Activated T-cell treated with anti-CD3 and anti-CD28 coated beads for 4 hours (primary cell): ENCODE data around the gene KRT36.

Experiments
- DNase-seq: peaks from one replicate; pipeline ENCODE4 v3.0.0-alpha.2; 2020

Gene KRT36

DNA sequence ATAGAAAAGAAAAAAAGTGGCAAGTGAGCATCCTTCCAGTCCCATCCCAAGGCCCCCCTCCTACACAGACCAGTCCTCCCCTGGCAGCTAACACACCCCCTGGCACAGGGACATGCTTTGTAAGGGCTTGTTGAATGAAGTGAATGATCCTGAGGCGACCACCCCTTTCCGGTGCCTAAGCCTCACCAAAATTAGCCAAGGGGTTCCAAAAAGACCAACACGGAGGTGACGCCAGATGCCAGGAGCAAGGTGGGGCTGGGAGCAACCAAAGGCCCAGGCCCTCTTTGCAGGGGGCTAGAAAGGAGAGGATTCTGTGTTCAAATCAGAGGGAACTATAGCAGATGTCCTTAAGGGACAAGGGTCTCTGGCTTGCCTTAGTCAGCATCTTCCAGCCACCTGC, 14.3 kb downstream of the KRT36 start:
- DNase-seq = no peak

DNA sequence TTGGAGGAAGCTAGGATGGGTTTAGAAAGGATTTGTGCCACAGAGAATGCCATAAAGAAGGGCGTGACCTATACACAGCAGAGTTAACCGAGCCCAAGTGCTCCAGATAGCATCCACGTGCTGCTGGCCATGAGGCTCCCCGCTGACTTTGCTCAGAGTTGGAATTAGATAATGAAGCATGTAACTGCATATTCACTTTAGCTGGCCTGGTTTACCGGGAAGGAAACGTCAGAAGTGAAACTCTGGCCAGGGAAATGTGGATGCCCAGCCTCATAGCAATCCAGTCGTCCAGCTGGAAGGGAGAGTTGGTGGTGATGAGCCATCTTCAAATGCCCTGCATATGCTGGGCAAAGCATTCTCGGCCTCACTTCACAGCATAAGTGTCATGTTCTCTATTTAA, 14.8 kb downstream of the KRT36 start:
- no peak for DNase-seq

DNA sequence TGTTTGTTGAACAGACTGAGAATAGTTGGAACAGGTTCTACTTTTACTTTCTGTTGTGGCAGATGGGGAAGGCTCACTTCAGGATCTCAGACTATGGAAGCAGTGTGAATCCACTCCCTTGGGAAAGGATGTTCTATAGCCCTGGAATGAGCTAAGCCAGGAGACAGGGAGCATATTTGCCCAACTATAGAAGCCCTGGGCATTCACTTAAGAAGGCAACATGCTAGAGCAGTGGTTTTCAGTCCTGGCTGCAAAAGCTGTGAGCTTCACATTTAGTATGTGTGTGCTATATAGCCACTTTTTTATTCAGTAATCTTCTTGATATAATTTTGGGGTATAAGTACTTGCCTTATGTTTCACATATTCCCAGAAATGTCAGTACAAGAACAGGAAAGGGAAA, 21.4 kb downstream of the KRT36 start:
- DNase-seq = no peak

DNA sequence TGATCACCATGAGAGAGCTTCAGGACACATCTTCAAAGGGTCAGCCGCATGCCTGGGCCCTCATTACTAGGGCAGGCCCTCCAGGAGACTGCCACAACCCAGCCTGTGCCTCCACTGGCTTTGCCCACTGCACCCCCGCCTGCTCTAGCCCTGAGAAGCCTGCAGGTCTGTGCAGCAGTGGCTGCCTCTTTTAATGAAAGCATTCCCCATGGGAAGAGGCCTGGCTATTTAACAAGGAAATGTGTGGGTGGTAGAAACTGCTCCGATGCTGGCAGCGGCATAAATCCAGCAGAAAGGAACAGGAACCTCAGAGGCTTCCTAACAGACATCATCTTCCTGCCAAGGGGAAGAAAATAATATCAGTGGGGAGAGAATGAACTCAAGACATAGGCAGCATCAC, 22.1 kb downstream of the KRT36 start:
- no peak for DNase-seq

DNA sequence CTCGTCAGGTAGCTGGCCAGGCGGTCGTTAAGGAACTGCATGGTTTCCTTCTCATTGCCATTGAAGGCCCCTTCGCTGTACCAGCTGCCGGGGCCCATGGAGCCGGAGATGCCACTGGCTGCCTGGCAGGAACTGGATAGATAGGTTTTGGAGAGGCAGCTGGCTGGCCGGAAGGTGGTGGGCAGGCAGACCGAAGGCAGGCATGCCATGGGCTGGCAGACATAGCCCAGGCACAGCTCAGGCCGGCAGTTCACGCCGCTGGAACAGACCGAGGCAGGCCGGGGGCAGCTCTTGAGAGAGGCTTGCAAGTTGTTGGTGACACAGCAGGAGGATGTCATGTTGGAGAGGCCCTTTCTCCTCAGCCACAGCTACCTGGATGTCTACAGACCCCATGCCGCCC, 22.7 kb downstream of the KRT36 start, which contains the start of gene KRT32:
Gene KRT32 (minus strand): TSS at position 399 of the 400 bp plus-strand sequence. CDS start 61 bp downstream, at position 338.
- DNase-seq = no peak

DNA sequence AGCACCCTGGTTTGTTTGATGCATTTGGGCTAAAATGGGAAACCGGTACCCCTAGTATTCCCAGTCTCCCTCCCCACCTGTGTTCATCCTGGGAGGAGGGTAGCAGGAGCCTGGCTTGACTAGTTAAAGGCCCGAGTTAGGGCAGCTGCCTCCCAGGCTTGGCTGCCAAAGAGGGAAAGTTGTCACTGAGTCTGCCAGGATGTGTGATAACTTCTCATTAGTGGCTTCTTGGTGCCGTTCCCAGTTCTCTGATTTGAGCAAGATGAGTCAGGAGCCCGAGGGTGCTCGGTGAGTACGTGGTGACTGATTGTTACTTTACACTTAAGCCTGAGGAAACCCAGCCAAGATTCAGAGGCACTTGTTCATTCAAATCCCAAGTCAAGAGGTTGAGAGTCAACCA, 25.0 kb downstream of the KRT36 start:
- no peak for DNase-seq

DNA sequence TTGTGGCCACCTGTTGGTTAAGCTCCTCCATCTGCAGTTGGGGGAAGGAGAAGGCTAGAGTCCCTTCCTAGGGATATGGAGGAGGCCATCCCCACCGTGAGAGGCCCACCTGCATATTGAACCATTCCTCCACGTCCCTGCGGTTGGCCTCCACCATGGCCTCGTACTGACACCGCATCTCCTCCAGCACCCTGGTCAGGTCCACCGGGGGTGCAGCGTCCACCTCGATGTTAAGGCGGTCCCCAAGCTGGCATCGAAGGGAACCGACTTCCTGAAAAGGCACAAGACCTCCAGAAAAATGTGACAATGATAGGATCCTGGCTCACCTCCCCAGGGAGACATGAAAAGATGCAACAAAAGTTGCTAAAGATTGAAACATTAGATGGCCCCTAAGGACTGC, 25.5 kb downstream of the KRT36 start:
- no peak for DNase-seq

DNA sequence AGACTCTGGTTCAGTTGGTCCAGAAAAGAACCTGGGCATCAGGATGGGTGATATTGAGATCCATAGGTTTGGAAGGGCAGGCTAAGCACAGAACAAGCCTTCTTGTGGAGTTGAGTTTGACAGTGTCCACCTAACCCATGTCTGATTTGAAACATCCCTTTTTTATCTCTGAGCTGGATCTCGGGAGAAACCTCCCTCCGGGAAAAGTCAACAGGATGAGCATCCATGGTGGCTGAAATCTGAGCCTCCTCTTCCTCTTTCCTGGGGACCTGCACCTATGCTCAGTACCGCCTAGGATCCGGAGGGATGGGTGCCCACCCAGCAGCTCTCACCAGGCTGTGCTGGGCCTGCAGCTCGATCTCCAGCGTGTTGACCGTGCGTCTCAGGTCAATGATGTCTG, 26.0 kb downstream of the KRT36 start:
- no peak for DNase-seq

DNA sequence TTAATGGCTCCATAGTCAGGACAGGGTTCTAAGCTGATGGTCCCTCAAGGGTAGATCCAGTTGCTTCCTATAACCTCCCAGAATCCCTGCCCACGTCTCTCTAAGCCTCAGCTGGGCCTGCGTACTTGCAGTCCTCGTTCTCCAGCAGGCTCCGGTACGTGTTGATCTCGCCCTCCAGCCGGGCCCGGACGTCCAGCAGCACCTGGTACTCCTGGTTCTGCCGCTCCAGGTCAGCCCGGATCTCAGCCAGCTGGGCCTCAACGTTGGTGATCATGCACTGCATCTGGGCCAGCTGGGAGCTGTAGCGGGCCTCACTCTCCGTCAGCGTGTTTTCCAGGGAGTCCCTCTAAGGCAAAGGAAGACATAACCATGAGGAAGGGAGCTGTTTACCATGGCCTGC, 27.0 kb downstream of the KRT36 start:
- DNase-seq = no peak

DNA sequence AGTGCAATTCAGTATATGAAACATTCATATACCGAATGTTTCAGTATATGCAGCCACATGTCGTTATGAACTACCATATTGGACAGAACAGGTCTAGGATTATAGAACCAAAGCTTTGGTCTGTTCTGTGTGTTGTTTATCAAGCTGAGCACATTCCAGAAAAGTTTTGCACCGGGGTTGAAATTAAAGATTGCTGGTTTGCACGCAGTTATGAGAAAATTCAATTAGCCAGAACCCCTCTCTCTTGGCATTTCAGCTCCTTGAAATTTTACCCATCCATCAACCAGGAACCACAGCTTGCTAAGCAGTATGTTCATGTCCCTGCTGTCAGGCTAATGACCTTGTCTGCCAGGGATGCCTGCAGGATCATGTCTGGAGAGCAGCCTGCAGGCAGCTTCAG, 32.0 kb downstream of the KRT36 start:
- no peak for DNase-seq

DNA sequence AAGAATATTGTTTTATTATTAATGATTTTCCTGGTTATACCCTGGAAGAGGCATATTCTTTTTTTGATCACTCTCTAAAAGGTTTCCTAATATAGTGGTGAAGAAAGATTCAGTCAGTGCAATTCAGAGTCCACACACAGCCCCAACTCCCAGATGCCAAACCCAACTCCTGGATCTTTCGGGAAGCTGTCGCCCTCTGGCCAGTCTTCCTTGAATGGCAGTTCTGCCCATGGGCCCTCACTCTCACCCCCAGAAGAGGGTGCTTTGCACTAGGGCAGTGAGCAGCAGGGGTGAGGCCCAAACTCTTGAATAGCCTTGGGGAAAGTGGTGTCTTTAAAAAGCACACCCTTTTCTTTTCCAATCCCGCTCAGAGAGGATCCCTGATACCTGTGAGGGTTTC, 33.5 kb downstream of the KRT36 start:
- no peak for DNase-seq

DNA sequence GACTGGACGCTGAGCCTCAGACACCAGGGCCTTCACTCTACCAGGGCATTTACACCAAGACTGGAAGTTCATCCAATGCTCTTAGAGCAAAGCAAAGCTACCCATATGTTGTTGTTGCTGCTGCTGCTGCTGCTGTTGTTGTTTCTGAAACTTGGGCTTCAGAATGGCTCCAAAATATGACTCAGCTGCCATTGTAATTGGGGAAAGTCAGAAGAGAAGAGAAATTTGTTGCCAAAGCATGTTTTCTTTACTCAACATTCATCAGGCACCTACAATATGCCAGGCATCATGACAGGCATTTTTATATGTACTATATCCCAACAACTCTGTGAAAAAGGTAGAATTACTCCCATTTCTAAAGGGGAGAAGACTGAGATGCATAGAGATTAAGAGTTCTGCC, 34.5 kb downstream of the KRT36 start:
- DNase-seq = no peak

DNA sequence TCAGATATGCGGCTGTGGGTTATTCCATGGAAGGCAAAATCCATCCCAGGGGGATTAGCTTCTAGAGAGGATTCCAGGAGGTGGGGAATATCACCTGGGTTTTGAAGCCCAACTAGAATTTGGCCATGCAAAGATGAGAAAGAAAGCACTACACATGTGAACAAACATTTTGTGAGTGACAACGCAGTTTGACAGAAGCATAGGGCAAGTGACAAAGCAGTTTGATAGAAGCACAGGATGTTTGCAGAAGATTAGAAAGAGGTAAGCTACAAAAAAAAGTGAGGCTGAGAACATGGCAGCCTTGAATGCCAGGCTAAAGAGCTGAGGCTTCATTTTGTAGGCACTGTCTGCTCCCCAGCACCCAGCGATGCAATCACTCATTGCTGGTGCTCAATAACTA, 36.6 kb downstream of the KRT36 start:
- DNase-seq = no peak

DNA sequence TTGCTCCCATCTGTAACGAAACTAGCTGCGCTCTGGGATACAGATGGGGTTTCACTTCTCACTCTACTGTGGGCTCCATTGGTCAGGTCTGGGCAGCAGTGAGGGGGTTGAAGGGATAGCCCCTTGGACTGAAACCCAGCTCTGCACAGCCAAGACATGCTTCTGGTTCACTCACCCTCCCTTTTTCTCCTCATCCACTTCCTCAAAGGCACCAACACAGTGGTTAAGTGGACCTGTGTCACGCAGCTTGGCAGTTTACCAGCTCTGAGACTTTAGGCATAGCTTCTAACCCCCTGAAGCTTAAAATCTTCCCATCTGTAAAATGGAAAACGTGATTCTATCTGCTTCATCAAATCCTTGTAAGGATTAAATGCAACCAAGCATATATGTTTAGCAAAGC, 37.4 kb downstream of the KRT36 start:
- no peak for DNase-seq

DNA sequence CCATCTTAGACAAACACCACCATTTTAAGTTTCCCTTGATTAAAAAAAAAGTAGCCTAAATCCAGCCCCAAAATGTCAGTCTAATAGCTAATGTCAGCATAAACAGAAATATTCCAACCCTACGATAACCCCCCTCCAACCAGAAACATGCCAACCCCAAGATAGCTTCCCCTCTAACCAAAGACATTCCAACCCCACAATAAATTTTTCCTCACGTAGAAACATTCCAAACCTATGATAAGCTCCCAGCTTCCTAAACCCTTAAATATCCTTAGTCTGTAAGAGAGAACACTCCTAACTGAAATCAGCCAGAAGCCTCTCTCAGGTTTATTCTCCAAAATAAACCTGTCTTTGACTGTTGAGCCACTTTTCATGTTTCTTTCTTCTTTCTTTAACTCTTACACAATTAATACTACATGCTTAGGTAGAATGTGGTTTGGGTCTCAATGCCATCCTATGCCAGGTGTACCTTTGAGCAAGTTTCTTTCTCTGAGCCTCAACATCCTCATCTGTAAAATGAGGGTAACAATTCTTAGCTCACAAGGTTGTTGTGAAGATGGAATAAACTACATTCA, 38.5 kb downstream of the KRT36 start:
- DNase-seq = no peak

DNA sequence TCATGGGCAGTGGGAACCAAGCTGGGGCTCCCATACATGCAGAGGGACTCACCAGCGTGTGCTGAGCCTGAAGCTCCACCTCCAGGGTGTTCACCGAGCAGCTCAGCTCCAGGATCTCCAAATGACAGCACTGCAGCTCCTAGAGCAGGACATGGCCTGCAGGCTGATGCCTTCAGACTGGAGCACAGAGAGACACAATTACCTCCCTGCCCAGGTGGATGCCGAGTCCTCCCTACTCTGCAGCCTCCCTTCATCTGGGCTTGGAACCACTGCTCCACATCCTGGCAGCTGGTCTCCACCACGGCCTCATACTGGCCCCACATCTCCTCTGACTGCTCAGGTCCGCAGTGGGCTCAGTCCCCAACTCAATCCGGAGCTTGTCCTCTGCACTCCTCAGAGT, 40.7 kb downstream of the KRT36 start:
- no peak for DNase-seq

DNA sequence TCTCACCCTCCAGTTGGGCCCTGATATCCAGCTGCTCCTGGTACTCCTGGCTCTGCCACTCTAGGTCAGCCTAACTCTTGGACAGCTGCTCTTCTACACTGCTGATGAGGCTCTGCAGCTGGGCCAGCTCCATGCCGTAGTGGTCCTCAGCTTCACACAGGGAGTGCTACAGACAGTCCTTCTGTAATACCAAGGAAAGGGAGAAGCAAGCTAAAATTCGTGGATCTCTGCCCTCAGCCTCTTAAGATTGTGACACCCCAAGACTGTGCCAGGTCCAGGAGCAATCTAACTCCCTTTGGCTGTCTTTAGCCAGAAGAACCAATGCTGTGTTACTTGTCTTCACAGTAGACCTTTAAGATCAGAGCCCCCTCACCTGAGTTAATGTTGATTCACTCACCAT, 41.2 kb downstream of the KRT36 start:
- DNase-seq = no peak

DNA sequence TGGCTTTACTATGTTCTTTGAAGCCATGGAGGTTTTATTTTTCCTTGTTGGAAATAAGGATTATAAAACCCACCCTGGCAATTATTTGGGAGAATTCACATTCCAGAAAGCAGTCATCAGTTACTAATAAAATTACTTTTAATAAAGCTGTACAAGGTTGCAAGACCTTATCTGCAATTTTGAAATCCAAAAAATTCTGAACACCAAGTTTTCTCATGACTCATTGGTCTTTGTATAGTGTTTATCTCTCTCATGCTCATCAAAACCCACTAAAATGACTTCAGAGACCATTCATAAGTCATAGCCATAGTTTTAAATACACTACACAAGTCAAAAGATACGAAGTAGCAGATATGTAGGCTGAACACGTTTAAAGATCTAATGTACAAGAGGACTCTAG, 42.9 kb downstream of the KRT36 start:
- no peak for DNase-seq

DNA sequence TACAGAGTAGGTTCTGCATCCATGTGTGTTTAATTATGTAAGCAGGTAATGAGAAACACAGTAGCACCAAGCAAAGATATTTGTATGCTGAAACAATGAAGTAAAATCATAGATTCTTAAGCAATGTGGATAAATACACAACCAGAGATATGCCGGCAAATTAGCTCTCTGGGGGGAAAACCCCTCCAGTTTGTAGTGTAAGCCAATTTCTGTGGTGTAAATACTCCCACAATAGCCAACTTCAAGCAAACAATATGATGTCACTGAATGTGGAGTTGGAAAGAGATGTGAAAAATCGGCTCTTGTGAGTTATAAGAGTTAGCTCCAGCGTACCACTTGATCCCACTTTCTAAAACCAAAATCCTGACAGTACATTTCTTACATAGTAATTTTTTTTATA, 45.1 kb downstream of the KRT36 start:
- no peak for DNase-seq

DNA sequence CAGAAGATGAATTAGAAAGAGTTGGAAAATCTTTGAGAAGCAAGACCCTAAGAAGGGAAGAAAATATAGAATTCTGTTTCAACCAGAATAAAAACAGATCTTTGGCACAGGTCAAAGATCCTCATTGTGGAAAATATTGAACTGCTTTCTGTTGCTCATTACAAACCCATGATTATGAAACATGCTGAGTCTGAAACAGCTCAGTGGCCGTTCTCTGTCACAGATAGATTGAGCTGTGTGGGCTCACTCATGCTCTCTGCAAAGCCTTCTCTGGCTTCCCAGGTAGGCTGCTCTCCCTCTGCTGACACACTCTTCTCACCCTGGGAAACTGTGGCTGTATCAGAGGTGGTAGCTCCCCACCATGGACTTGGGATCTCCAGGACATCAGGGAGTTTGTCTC, 45.5 kb downstream of the KRT36 start:
- no peak for DNase-seq

DNA sequence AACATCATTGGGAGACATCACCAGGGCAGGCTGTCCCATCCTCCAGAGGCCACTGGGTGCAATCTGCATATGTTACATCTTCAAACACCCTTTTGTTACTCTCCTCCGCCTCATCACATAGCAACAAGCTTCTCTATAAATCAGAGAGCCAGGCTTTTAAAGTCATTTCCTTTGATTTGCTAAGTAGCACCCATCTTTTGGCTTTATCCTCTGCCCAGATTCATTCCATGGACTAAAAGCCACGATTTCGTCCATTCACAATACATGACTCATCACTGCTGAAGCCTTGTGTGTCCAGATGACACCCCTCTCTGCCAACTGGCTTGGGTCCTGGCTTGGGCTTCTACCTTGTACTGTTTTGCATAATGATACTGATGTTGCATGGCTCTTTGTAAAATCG, 47.0 kb downstream of the KRT36 start:
- no peak for DNase-seq

DNA sequence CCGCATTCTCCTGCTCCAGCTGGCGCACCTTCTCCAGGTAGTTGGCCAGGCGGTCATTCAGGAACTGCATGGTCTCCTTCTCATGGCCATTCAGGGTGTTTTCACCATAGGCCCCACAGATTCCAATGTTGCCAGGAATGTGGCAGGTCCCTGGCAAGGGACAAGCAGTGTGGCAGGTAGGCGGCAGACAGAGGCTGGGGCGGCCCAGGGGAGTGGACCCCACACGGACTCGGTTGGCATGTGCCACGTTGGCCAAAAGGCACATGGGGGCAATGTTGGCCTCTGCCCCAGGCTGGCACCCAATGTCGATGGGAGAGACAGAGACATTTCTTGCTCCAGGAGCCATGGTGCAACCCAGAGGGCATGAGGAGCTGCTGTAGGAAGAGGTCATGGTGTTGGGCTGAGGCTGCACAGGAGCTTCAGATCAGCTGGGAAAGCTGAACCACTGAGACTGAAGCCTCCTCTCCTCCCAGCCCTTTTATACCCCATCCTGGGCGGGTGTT, 49.1 kb downstream of the KRT36 start, which contains the start of gene KRT38:
Gene KRT38 (minus strand): TSS at position 453 of the 503 bp plus-strand sequence. CDS start 62 bp downstream, at position 391.
- no peak for DNase-seq

DNA sequence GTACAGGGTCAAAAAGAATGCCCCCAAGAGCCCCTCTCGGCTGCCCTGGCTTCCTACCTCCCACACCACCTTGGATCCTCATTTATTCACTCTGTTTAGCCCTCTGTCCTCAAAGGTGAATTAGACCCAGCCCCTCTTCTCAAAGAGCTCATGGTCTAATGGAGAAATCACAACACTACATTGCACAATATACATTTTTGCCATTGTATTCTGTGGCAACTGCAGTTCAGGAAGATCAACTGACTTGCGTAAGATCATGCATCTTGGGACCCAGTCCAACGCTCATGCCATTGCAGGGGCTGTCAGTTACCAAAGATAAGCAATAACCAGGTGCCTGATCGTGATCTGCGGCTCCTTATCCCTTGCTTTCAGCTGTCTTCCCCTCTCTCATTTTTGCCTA, 50.3 kb downstream of the KRT36 start:
- DNase-seq = no peak

DNA sequence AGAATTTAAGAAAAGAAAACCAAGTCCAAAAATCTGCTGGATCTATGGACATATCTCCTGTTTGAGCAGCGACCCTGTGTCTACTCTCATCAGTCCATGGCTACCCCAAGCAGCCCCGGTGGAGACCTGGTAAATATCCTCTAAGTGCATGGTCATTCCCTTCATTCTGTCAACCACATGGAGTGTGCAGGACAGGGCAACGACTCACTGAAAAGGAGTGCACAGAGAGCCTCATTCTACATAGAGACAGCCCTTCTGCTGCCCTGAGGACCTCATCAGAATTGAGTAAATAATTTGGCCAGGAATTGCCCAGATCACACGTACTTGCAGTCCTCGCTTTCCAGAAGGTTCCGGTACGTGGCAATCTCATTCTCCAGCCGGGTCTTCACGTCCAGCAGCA, 51.9 kb downstream of the KRT36 start:
- DNase-seq = no peak

DNA sequence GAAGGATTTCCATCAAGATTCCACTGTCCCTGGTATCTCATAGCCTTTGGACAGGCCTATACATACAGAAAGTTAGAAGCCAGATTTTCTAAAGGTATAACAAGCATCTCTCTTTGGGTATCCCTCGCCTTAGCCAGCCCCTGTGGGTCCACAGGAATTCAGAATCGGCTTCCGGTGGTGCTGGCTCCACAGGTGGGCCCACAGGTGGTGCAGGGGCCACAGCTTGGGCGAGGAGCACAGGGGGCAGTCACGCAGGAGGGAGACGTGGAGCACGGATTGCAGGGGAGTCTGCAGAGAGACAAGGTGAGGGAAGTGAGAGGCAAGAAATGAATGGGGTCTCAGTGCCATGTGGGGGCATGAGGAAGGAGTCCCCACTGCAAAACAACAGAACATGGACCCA, 52.5 kb downstream of the KRT36 start:
- no peak for DNase-seq
